GM06990 (cell line): ENCODE measurements around the gene KIAA0040.
A peak's percentile ranks its signal among the peaks of the same experiment; 100 is the strongest.

ENCODE experiments used
- DNase-seq: peaks from one replicate; pipeline ENCODE4 v3.0.0-alpha.2; 2011; ENCODE audit not compliant: insufficient read length; ENCODE audit errors: extremely low read depth
- H3K27me3 ChIP-seq: replicated peaks from 2 replicates; pipeline ENCODE4 v1.6.0; 2011; ENCODE audit warnings: low read length; ENCODE audit not compliant: control insufficient read depth, insufficient read depth
- H3K36me3 ChIP-seq: 2 replicates; pipeline ENCODE4 v1.5.1; 2011; ENCODE audit warnings: low read length; ENCODE audit not compliant: control insufficient read depth, insufficient read depth
- H3K4me3 ChIP-seq: replicated peaks from 2 replicates; pipeline ENCODE4 v1.5.1; 2011; ENCODE audit warnings: low read depth, mild to moderate bottlenecking, control low read depth, low read length
- TF ChIP-seq, protein P1 (sequence below): IDR thresholded peaks from 2 replicates; pipeline ENCODE4 v1.5.1; 2011; ENCODE audit warnings: low read length, control low read depth, mild to moderate bottlenecking, inconsistent platforms; ENCODE audit not compliant: insufficient read depth, poor library complexity, severe bottlenecking

The KIAA0040 gene

DNA sequence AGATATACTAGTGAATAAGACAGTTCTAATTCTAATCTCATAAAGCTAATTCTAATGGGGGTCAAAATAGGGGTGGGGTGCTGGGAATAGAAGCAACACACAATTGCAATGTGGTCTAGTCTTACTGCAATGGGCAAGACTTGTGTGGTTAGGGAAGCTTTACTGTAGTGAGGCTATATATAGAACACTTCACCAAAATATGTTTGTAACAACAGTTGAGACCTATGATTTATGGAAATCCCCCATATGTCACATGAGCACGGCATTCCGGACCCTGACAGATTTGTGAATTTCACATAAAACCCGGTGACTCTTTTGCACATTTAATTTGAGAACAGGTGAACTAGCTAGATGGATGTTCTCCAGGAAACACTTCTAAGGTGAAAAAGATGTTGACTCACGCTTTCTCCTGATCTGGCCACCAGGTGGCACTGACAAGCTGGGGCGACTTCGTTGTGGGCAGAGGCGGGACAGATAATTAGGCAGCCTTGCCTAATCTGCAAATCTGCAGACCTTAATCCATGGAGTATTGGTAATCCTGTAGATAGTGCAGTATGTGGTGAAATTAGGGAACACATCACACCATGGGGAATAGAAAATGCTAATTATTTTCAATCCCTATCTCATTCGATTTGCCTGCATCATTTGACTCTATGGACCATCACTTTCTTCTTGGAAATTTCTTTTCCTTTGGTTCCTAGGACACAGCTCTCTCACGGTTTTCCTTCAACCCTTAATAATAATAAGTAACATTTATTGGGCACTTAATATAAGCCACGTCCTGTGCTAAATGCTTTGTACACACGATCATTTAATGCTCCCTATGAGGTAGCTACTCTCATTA lies 37.7 kb downstream of the KIAA0040 start:
- Histone ChIP-seq H3K4me3 (no peak overlapping the region), H3K27me3 (no peaks in the 10 kb centered on the region), H3K36me3 (no peaks in the 10 kb centered on the region)
- TF ChIP-seq, protein P1, sequence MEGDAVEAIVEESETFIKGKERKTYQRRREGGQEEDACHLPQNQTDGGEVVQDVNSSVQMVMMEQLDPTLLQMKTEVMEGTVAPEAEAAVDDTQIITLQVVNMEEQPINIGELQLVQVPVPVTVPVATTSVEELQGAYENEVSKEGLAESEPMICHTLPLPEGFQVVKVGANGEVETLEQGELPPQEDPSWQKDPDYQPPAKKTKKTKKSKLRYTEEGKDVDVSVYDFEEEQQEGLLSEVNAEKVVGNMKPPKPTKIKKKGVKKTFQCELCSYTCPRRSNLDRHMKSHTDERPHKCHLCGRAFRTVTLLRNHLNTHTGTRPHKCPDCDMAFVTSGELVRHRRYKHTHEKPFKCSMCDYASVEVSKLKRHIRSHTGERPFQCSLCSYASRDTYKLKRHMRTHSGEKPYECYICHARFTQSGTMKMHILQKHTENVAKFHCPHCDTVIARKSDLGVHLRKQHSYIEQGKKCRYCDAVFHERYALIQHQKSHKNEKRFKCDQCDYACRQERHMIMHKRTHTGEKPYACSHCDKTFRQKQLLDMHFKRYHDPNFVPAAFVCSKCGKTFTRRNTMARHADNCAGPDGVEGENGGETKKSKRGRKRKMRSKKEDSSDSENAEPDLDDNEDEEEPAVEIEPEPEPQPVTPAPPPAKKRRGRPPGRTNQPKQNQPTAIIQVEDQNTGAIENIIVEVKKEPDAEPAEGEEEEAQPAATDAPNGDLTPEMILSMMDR = peak; percentile 92
- peak; percentile 26 for DNase-seq

DNA sequence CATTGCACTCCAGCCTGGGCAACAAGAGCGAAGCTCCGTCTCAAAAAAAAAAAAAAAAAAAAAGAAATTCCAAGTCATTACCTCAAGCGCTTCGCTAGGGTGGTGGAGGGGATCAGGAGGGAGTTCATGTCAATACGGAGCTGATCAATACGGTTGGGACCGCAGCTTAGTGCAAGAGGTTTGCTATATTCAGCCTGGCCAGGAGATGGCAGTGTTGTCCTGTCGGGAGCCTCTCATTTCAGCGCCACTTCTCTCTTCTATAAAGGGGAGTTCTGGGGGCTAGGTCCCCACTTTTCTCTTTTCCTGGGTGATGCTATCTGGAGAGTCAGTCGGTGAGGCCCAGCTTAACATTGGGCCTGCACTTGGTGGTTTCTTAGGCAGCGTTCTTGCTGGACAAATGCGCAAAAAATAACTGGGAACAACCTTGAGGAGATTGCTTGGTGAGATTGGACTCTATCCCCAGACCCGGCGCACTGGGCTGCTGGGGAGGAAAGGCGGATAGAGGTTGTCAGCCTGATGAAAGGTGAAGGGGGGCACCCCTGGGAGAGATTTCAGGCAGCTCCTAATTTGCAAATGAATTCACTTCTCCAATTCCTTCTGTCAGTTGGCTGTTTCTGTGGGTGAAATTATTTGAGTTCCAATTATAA lies 40.4 kb downstream of the KIAA0040 start:
- Histone ChIP-seq H3K36me3 (no peaks in the 10 kb centered on the region), H3K4me3 (no peak overlapping the region), H3K27me3 (no peaks in the 10 kb centered on the region)
- TF ChIP-seq, protein P1 = peak; percentile 83
- no peak for DNase-seq

DNA sequence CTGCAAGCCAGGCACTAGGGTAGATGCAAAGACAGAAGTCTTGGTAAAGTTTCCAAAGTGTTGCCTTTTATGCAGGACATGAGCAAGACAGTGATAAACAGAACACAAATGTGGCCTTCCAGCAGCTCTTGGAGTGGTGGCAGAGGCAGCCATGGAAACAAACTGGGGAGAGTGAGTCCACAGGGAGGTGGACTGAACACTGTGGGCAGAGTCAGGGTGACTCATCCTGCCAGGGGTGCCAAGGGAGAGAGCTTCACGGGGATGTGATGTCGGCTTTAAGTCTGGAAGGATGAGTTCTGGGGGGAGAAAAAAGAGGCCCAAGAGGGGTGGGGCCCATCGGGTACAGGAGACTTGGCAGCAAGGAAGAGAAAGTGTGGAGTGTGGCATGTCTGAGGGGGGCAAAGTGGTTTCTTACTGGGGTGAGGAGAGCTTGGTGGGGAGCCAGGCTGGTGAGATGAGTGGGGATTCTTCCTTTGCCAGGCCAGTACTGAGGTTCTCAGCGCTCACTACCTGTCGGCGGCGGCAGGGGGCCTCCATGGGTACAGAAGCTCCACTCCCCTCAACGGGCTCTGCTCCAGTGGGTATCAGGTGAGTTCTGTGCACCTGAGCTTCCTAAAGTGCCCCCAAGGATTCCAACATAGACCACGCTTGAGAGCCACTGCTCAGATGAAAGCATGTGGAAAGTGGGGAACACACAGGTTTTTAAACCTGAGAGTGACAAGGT lies 41.8 kb downstream of the KIAA0040 start:
- H3K27me3 ChIP-seq = no peaks in the 10 kb centered on the region
- no peak for DNase-seq
- H3K4me3 ChIP-seq = no peak overlapping the region
- TF ChIP-seq, protein P1 = no peak
- no peaks in the 10 kb centered on the region for H3K36me3 ChIP-seq

DNA sequence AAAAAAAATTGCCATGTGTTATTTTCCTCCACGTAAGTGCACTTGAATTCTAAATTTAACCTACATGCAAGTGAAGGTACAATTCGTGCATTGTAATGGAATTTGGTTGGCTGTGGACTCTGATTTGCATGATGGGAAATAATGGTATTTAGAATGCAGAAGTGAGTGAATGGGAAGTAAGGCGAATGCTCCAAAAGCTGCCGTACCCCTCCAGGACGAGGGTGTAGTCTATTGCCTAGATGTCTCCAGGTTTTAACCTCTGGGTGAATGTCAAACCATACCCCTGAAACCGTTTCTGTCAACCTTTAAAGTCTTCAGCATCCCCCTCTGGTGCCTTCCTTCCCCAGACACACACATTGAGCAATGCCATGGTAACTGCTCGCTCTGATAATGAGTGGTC lies 44.5 kb downstream of the KIAA0040 start:
- H3K36me3 ChIP-seq = no peaks in the 10 kb centered on the region
- TF ChIP-seq, protein P1 = no peak

DNA sequence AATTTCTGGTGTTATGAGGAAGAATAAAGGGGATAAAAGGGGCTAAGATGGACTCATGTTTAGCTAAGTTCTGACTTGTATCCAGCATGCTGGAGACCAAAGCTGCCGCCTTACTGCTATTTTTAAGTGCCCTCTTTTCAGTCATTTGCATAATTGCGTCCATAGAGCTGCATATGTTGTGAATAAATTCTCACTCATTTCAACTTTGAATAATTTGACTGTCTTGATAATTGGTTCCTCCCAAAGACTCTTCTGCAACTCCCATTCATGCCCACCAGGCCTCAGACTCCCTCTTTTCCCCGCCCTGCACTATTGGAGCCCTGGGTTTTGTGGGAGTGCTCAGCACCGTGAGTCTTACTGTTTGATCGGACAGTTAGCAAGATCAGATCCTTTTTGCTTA lies 45.0 kb downstream of the KIAA0040 start:
- TF ChIP-seq, protein P1 = no peak
- no peak overlapping the region for H3K4me3 ChIP-seq
- H3K27me3 ChIP-seq = no peaks in the 10 kb centered on the region

More for the DNA sequence above, 44.5 kb downstream of the KIAA0040 start:
- no peak overlapping the region for H3K4me3 ChIP-seq
- no peaks in the 10 kb centered on the region for H3K27me3 ChIP-seq
- DNase-seq = no peak

More for the DNA sequence above, 45.0 kb downstream of the KIAA0040 start:
- H3K36me3 ChIP-seq = no peaks in the 10 kb centered on the region
- no peak for DNase-seq
